ENCODE data around the gene CSRP2. TPM values are rescaled to one million over a fixed set of nuclear protein-coding genes. Genes with fewer than 3 reads are reported as not detected.

Gene CSRP2
- total RNA-seq, 4 donors from 2014 or later: 14.1 to 69.0 (median 29.7) TPM

DNA sequence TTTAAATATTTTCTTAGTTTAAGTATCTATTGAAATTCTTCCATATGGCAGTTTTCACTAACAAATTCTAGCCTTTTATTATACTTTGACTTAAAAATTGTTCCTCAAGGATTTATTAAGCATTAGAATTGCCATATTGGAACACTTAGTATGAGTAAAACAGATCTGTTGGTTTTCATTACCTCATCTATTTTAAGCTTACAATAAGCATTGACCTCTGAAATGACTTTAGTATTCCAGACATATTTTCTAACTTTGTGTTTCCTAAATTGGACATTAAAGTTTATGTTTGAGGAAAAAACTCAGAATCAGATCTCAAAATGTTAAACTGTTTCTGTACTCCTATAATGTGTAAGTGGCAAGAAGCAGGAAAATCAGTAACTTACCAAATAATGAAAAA is 48.4 kb downstream of the CSRP2 start:
- Histone ChIP-seq H3K36me3 (no peaks in the 10 kb centered on the region), H3K4me1 (no peaks in the 10 kb centered on the region), H3K9me3 (peaks cover 0 to 4% of the 10 kb centered on the region in 2 donors), H3K27me3 (no peaks in the 10 kb centered on the region), H3K4me3 (no peak overlapping the region), H3K27ac (no peak overlapping the region)
- intact Hi-C loops (cut with DNase I; ENCODE audit: low total_unique reads): no loop called here
- TF ChIP-seq POLR2A (IDR thresholded peaks at IDR 0.05): no peak
- TF ChIP-seq, protein P1, sequence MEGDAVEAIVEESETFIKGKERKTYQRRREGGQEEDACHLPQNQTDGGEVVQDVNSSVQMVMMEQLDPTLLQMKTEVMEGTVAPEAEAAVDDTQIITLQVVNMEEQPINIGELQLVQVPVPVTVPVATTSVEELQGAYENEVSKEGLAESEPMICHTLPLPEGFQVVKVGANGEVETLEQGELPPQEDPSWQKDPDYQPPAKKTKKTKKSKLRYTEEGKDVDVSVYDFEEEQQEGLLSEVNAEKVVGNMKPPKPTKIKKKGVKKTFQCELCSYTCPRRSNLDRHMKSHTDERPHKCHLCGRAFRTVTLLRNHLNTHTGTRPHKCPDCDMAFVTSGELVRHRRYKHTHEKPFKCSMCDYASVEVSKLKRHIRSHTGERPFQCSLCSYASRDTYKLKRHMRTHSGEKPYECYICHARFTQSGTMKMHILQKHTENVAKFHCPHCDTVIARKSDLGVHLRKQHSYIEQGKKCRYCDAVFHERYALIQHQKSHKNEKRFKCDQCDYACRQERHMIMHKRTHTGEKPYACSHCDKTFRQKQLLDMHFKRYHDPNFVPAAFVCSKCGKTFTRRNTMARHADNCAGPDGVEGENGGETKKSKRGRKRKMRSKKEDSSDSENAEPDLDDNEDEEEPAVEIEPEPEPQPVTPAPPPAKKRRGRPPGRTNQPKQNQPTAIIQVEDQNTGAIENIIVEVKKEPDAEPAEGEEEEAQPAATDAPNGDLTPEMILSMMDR (IDR thresholded peaks at IDR 0.05): no peak
- no peak for DNase-seq

DNA sequence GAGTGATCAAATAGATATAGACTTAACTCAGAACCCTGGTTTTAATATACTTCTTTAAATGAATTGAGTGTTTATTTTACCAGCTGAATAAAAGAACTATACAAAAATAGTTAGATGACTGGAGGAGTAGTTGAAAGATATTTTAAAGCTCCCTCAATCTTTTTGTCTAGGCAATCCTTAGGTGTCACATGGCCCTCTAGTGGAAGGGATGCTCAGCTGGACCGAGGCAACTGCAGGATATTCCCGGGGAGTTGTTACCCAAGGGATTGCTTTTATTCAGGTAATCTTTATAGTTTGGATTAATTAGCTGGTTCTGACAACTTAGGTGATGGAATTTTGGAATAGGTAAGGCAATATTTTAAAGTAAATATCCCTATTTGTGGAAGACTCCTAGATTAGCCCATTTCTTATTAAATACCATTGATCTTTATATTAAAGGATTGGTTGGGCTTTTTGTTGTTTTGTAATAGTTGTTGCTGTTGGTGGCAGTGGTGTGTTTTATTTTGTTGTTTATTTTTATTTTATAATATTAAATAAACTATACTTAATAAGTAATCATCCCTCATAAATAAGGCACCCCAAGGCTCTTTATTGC is 57.8 kb downstream of the CSRP2 start:
- no peaks in the 10 kb centered on the region for H3K27me3 ChIP-seq
- no peak overlapping the region for H3K27ac ChIP-seq
- no peaks in the 10 kb centered on the region for H3K9me3 ChIP-seq
- no peaks in the 10 kb centered on the region for H3K4me1 ChIP-seq
- TF ChIP-seq POLR2A (IDR thresholded peaks at IDR 0.05): no peak
- TF ChIP-seq, protein P1 (IDR thresholded peaks at IDR 0.05): peak; percentile 6 to 61 (median 32)
- peak in 1 of 2 donors; percentile 36 for DNase-seq
- H3K4me3 ChIP-seq: no peak overlapping the region
- intact Hi-C loops (cut with DNase I; ENCODE audit: low total_unique reads): no loop called here
- no peaks in the 10 kb centered on the region for H3K36me3 ChIP-seq

DNA sequence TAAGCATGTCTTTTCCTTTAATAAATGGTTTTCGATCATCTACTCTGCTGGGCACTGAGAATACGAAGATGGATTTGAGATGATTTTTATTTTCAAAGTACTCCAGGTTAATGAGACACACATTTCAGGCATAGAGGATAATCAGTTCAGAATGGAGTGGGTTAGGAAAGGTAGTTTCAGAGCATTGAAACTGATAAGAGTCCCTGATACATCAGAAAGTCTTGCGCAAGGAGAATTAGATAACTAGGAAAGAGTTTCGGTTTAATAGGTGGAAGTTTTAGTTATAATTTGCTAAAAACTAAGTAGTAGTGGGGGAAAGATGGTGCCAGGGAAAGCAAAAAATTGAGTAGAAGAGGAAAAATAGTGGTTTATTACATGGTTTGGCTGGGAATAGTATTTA is 64.8 kb downstream of the CSRP2 start:
- H3K4me3 ChIP-seq: no peak overlapping the region
- intact Hi-C loops (cut with DNase I; ENCODE audit: low total_unique reads): no loop called here

DNA sequence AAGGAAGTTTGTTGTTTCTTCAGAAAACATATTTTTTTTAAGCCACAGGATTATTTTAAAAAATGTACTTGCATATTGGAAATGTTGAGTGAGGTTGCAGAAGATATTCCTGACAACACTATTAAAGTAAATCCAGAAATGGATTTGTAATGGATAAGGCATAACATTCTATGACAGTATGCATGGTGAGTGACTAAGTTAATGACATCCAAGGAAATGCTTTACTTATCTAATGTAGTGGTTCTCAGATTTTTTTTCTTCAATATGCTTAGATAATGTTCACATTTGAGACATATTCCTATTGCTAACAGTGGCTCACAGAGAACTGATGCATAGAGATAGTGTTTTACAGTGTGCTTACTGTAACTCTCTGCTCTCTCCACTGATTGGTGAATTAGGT is 65.6 kb downstream of the CSRP2 start:
- H3K4me1 ChIP-seq: no peaks in the 10 kb centered on the region
- no peaks in the 10 kb centered on the region for H3K36me3 ChIP-seq
- no peak for DNase-seq
- intact Hi-C loops (cut with DNase I; ENCODE audit: low total_unique reads): no loop called here
- TF ChIP-seq, protein P1 (IDR thresholded peaks at IDR 0.05): no peak
- no peak for TF ChIP-seq POLR2A (IDR thresholded peaks at IDR 0.05)
- H3K9me3 ChIP-seq: no peaks in the 10 kb centered on the region
- no peaks in the 10 kb centered on the region for H3K27me3 ChIP-seq
- no peak overlapping the region for H3K4me3 ChIP-seq
- no peak overlapping the region for H3K27ac ChIP-seq

More for the DNA sequence above, 64.8 kb downstream of the CSRP2 start:
- no peaks in the 10 kb centered on the region for H3K36me3 ChIP-seq
- no peaks in the 10 kb centered on the region for H3K4me1 ChIP-seq
- TF ChIP-seq POLR2A (IDR thresholded peaks at IDR 0.05): no peak
- TF ChIP-seq, protein P1 (IDR thresholded peaks at IDR 0.05): no peak
- H3K9me3 ChIP-seq: no peaks in the 10 kb centered on the region
- no peaks in the 10 kb centered on the region for H3K27me3 ChIP-seq
- H3K27ac ChIP-seq: no peak overlapping the region
- DNase-seq: no peak

DNA sequence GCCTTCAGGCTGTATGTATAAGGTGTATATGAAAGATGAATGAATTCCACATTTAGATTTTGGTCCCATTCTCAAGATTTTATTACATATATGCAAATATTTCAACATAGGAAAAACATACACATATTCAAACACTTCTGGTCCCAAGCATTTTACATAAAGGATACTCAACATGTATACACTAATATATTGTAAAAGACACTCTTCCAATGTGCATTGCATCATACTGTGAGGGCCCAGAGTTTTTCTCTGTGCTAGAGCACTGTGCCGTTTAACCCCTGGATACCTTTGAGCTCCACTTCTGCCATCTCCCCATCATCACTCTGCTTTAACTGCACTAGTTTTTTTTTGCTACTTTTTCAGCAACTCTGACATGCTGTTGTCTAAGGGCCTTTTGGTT is 66.8 kb downstream of the CSRP2 start:
- DNase-seq: no peak
- Histone ChIP-seq H3K9me3 (no peaks in the 10 kb centered on the region), H3K27ac (no peak overlapping the region), H3K4me3 (no peak overlapping the region), H3K27me3 (no peaks in the 10 kb centered on the region), H3K36me3 (no peaks in the 10 kb centered on the region), H3K4me1 (no peaks in the 10 kb centered on the region)
- no peak for TF ChIP-seq POLR2A (IDR thresholded peaks at IDR 0.05)
- intact Hi-C loops (cut with DNase I; ENCODE audit: low total_unique reads): no loop called here
